Measurements from ENCODE around the gene NDUFA6. TPM values are rescaled to one million over a fixed set of nuclear protein-coding genes. Genes with fewer than 3 reads are reported as not detected.
"Not testable (repeated sequence)": the region's sequence is repeated elsewhere in the genome, so short reads cannot be mapped to it uniquely, and the experiment has no call there.

The NDUFA6 gene
- total RNA-seq, 1 donor from 2014 or later: 67.3 TPM

- Histone ChIP-seq H3K4me3 (ENCODE audit: low read depth, low read length) (peak overlapping the region; percentile 54), H3K36me3 (ENCODE audit: control insufficient read depth, insufficient read depth, low read length) (no peaks in the 10 kb centered on the region), H3K27me3 (ENCODE audit: control insufficient read depth, insufficient read depth, low read length) (no peaks in the 10 kb centered on the region)
- no peak for TF ChIP-seq CTCF (IDR thresholded peaks at IDR 0.05; ENCODE audit: insufficient read depth, low read length, poor library complexity, severe bottlenecking)
- DNase-seq (ENCODE audit: low read depth): no peak
Measured at GRCh38 chr22:42074846-42075676, 15.5 kb downstream of the NDUFA6 start.

- no peak for DNase-seq (ENCODE audit: low read depth)
- peak; percentile 41 for TF ChIP-seq CTCF (IDR thresholded peaks at IDR 0.05; ENCODE audit: insufficient read depth, low read length, poor library complexity, severe bottlenecking)
- H3K4me3 ChIP-seq (ENCODE audit: low read depth, low read length): peak within 1 kb of the TSS; percentile 54
- H3K27me3 ChIP-seq (ENCODE audit: control insufficient read depth, insufficient read depth, low read length): no peaks in the 10 kb centered on the region
- H3K36me3 ChIP-seq (ENCODE audit: control insufficient read depth, insufficient read depth, low read length): no peaks in the 10 kb centered on the region
Measured at GRCh38 chr22:42074132-42074811, 16.3 kb downstream of the NDUFA6 start, which contains the start of gene PHETA2. Gene PHETA2, plus strand, starts transcription at chr22:42074248. Its CDS starts 3,046 bp downstream, at chr22:42077294.

- no peaks in the 10 kb centered on the region for H3K36me3 ChIP-seq (ENCODE audit: control insufficient read depth, insufficient read depth, low read length)
- no peak for TF ChIP-seq CTCF (IDR thresholded peaks at IDR 0.05; ENCODE audit: insufficient read depth, low read length, poor library complexity, severe bottlenecking)
- H3K27me3 ChIP-seq (ENCODE audit: control insufficient read depth, insufficient read depth, low read length): no peaks in the 10 kb centered on the region
- DNase-seq (ENCODE audit: low read depth): no peak
- peak overlapping the region; percentile 54 for H3K4me3 ChIP-seq (ENCODE audit: low read depth, low read length)
Measured at GRCh38 chr22:42073621-42074041, 16.9 kb downstream of the NDUFA6 start.

DNA sequence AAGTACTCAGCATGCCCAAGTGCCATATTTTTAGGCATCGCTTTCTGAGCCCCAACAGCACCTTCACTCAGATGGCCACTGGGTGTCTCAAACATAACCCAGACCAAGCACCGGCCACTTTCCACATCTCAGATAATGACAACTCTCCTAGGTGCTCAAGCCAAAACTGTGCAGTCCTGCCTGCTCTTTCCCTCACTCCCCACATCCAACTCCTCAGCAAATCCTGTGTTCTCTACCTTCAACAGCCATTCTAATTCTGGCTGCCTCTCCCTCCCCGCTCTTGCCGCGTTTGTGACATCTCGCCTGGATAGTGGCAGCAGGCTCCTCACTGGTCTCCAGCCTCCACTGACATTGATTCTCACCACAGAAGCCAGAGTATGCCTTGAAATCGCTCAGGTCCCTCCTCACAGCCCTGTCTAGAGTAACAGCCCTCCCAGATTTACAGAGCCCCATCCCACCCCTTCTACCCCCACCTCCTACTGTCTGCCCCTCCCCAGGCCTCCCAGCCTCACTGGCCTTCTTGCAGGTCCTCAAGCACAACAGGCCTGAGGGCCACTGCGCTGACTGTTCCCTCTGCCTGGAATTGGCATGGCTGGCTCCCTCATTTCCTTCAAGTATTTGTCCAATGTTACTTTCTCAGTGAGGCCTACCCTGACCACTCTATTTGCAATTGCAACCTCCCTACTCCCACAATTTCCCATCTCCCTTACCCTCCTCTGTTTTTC lies 17.8 kb downstream of the NDUFA6 start:
- TF ChIP-seq CTCF (IDR thresholded peaks at IDR 0.05; ENCODE audit: insufficient read depth, low read length, poor library complexity, severe bottlenecking): no peak
- Histone ChIP-seq H3K27me3 (ENCODE audit: control insufficient read depth, insufficient read depth, low read length) (no peaks in the 10 kb centered on the region), H3K36me3 (ENCODE audit: control insufficient read depth, insufficient read depth, low read length) (no peaks in the 10 kb centered on the region), H3K4me3 (ENCODE audit: low read depth, low read length) (no peak overlapping the region)
- DNase-seq (ENCODE audit: low read depth): no peak

DNA sequence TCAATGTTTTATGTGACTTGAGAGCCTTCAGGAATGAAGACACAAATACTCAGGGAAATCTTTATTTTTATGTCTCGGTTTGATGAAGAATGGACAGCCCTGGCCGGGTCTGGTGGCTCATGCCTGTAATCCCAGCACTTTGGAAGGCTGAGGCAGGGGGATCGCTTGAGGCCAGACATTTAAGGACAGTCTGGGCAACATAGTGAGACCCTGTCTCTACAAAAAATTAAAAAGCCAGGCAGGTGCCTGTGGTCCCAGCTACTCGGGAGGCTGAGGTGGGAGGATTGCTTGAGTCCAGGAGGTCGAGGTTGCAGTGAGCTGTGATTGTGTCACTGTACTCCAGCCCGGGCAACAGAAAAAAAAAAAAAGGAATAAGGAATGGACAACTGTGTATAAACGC lies 19.1 kb downstream of the NDUFA6 start:
- H3K27me3 ChIP-seq (ENCODE audit: control insufficient read depth, insufficient read depth, low read length); H3K4me3 ChIP-seq (ENCODE audit: low read depth, low read length); H3K36me3 ChIP-seq (ENCODE audit: control insufficient read depth, insufficient read depth, low read length); DNase-seq (ENCODE audit: low read depth): not testable (repeated sequence)

All from kidney epithelial cell (primary cell).